Measurements from ENCODE around the gene MKNK1. TPM values are rescaled to one million over a fixed set of nuclear protein-coding genes. Genes with fewer than 3 reads are reported as not detected.

MKNK1 gene
- total and polyA plus RNA-seq, 2 donors: 20.1 to 62.2 TPM

GRCh38 chr1:46552357-46553237, 51.5 kb downstream of the MKNK1 start:
- WGBS: 96% methylated on average over 10 of the region's 10 CpGs
- peaks cover 0 to 10% of the 10 kb centered on the region in 2 donors for H3K4me1 ChIP-seq (ENCODE audit: control insufficient read depth in 2 of 2, insufficient read depth in 2 of 2, low read length in 2 of 2)
- H3K4me3 ChIP-seq (ENCODE audit: low read length in 2 of 2): no peak overlapping the region
- H3K36me3 ChIP-seq (ENCODE audit: control insufficient read depth in 2 of 2, insufficient read depth in 2 of 2, low read length in 1 of 2): peaks cover 0 to 3% of the 10 kb centered on the region in 2 donors
- no peak overlapping the region for H3K27ac ChIP-seq (ENCODE audit: low read depth in 1 of 2, low read length in 1 of 2)
- H3K9me3 ChIP-seq (ENCODE audit: control insufficient read depth in 2 of 2, insufficient read depth in 1 of 2, low read length in 1 of 2): no peaks in the 10 kb centered on the region
- no peak for DNase-seq (ENCODE audit: low read depth in 6 of 9, low spot score in 9 of 9)
- H3K27me3 ChIP-seq (ENCODE audit: control insufficient read depth in 2 of 2, insufficient read depth in 1 of 2, low read length in 1 of 2): peaks cover 0 to 30% of the 10 kb centered on the region in 2 donors

GRCh38 chr1:46551597-46552095, 52.4 kb downstream of the MKNK1 start, which contains the start of gene KNCN:
Gene KNCN (minus strand): TSS chr1:46551647. CDS start chr1:46551215, 432 bp downstream.
- no peak for DNase-seq (ENCODE audit: low read depth in 6 of 9, low spot score in 9 of 9)
- 84% methylated on average over 6 of the region's 6 CpGs for WGBS

GRCh38 chr1:46550751-46551231, 53.3 kb downstream of the MKNK1 start:
- Histone ChIP-seq H3K4me1 (ENCODE audit: control insufficient read depth in 2 of 2, insufficient read depth in 2 of 2, low read length in 2 of 2) (peaks cover 0 to 10% of the 10 kb centered on the region in 2 donors), H3K27ac (ENCODE audit: low read depth in 1 of 2, low read length in 1 of 2) (no peak overlapping the region), H3K9me3 (ENCODE audit: control insufficient read depth in 2 of 2, insufficient read depth in 1 of 2, low read length in 1 of 2) (no peaks in the 10 kb centered on the region), H3K4me3 (ENCODE audit: low read length in 2 of 2) (no peak overlapping the region), H3K36me3 (ENCODE audit: control insufficient read depth in 2 of 2, insufficient read depth in 2 of 2, low read length in 1 of 2) (no peaks in the 10 kb centered on the region), H3K27me3 (ENCODE audit: control insufficient read depth in 2 of 2, insufficient read depth in 1 of 2, low read length in 1 of 2) (peaks cover 0 to 48% of the 10 kb centered on the region in 2 donors)
- 79% methylated on average over 17 of the region's 17 CpGs for WGBS
- DNase-seq (ENCODE audit: low read depth in 6 of 9, low spot score in 9 of 9): no peak

More at GRCh38 chr1:46551597-46552095, 52.4 kb downstream of the MKNK1 start, which contains the start of gene KNCN:
- no peak within 1 kb of the TSS for H3K4me3 ChIP-seq (ENCODE audit: low read length in 2 of 2)
- H3K4me1 ChIP-seq (ENCODE audit: control insufficient read depth in 2 of 2, insufficient read depth in 2 of 2, low read length in 2 of 2): peaks cover 0 to 10% of the 10 kb centered on the region in 2 donors
- no peaks in the 10 kb centered on the region for H3K36me3 ChIP-seq (ENCODE audit: control insufficient read depth in 2 of 2, insufficient read depth in 2 of 2, low read length in 1 of 2)
- H3K9me3 ChIP-seq (ENCODE audit: control insufficient read depth in 2 of 2, insufficient read depth in 1 of 2, low read length in 1 of 2): no peaks in the 10 kb centered on the region
- H3K27ac ChIP-seq (ENCODE audit: low read depth in 1 of 2, low read length in 1 of 2): no peak within 1 kb of the TSS
- peaks cover 0 to 39% of the 10 kb centered on the region in 2 donors for H3K27me3 ChIP-seq (ENCODE audit: control insufficient read depth in 2 of 2, insufficient read depth in 1 of 2, low read length in 1 of 2)

GRCh38 chr1:46549697-46550681, 54.1 kb downstream of the MKNK1 start:
- WGBS: 71% methylated on average over 20 of the region's 20 CpGs
- H3K27me3 ChIP-seq (ENCODE audit: control insufficient read depth in 2 of 2, insufficient read depth in 1 of 2, low read length in 1 of 2): peaks cover 3 to 56% of the 10 kb centered on the region in 2 donors

GRCh38 chr1:46547481-46548383, 56.3 kb downstream of the MKNK1 start:
- peak in 1 of 9 donors; percentile 42 for DNase-seq (ENCODE audit: low read depth in 6 of 9, low spot score in 9 of 9)
- no peak overlapping the region for H3K4me3 ChIP-seq (ENCODE audit: low read length in 2 of 2)
- peaks cover 24 to 78% of the 10 kb centered on the region in 2 donors for H3K27me3 ChIP-seq (ENCODE audit: control insufficient read depth in 2 of 2, insufficient read depth in 1 of 2, low read length in 1 of 2)
- H3K27ac ChIP-seq (ENCODE audit: low read depth in 1 of 2, low read length in 1 of 2): no peak overlapping the region
- H3K4me1 ChIP-seq (ENCODE audit: control insufficient read depth in 2 of 2, insufficient read depth in 2 of 2, low read length in 2 of 2): peaks cover 0 to 8% of the 10 kb centered on the region in 2 donors
- WGBS: 88% methylated on average over 22 of the region's 22 CpGs
- H3K9me3 ChIP-seq (ENCODE audit: control insufficient read depth in 2 of 2, insufficient read depth in 1 of 2, low read length in 1 of 2): no peaks in the 10 kb centered on the region
- H3K36me3 ChIP-seq (ENCODE audit: control insufficient read depth in 2 of 2, insufficient read depth in 2 of 2, low read length in 1 of 2): no peaks in the 10 kb centered on the region

More at GRCh38 chr1:46549697-46550681, 54.1 kb downstream of the MKNK1 start:
- peak in 3 of 9 donors; percentile 13 to 56 (median 47) for DNase-seq (ENCODE audit: low read depth in 6 of 9, low spot score in 9 of 9)
- H3K4me1 ChIP-seq (ENCODE audit: control insufficient read depth in 2 of 2, insufficient read depth in 2 of 2, low read length in 2 of 2): peaks cover 0 to 10% of the 10 kb centered on the region in 2 donors
- H3K36me3 ChIP-seq (ENCODE audit: control insufficient read depth in 2 of 2, insufficient read depth in 2 of 2, low read length in 1 of 2): no peaks in the 10 kb centered on the region
- H3K9me3 ChIP-seq (ENCODE audit: control insufficient read depth in 2 of 2, insufficient read depth in 1 of 2, low read length in 1 of 2): no peaks in the 10 kb centered on the region
- H3K27ac ChIP-seq (ENCODE audit: low read depth in 1 of 2, low read length in 1 of 2): no peak overlapping the region
- no peak overlapping the region for H3K4me3 ChIP-seq (ENCODE audit: low read length in 2 of 2)

GRCh38 chr1:46546210-46546609, 57.9 kb downstream of the MKNK1 start:
- peaks cover 0 to 8% of the 10 kb centered on the region in 2 donors for H3K4me1 ChIP-seq (ENCODE audit: control insufficient read depth in 2 of 2, insufficient read depth in 2 of 2, low read length in 2 of 2)
- H3K4me3 ChIP-seq (ENCODE audit: low read length in 2 of 2): no peak overlapping the region
- peaks cover 34 to 79% of the 10 kb centered on the region in 2 donors for H3K27me3 ChIP-seq (ENCODE audit: control insufficient read depth in 2 of 2, insufficient read depth in 1 of 2, low read length in 1 of 2)
- H3K27ac ChIP-seq (ENCODE audit: low read depth in 1 of 2, low read length in 1 of 2): no peak overlapping the region
- WGBS: 67% methylated on average over 5 of the region's 5 CpGs
- no peak for DNase-seq (ENCODE audit: low read depth in 6 of 9, low spot score in 9 of 9)
- H3K36me3 ChIP-seq (ENCODE audit: control insufficient read depth in 2 of 2, insufficient read depth in 2 of 2, low read length in 1 of 2): no peaks in the 10 kb centered on the region
- no peaks in the 10 kb centered on the region for H3K9me3 ChIP-seq (ENCODE audit: control insufficient read depth in 2 of 2, insufficient read depth in 1 of 2, low read length in 1 of 2)

GRCh38 chr1:46545784-46546183, 58.3 kb downstream of the MKNK1 start:
- peaks cover 35 to 79% of the 10 kb centered on the region in 2 donors for H3K27me3 ChIP-seq (ENCODE audit: control insufficient read depth in 2 of 2, insufficient read depth in 1 of 2, low read length in 1 of 2)
- 37% methylated on average over 3 of the region's 3 CpGs for WGBS
- H3K9me3 ChIP-seq (ENCODE audit: control insufficient read depth in 2 of 2, insufficient read depth in 1 of 2, low read length in 1 of 2): no peaks in the 10 kb centered on the region
- H3K4me3 ChIP-seq (ENCODE audit: low read length in 2 of 2): no peak overlapping the region
- DNase-seq (ENCODE audit: low read depth in 6 of 9, low spot score in 9 of 9): no peak
- H3K36me3 ChIP-seq (ENCODE audit: control insufficient read depth in 2 of 2, insufficient read depth in 2 of 2, low read length in 1 of 2): no peaks in the 10 kb centered on the region
- H3K27ac ChIP-seq (ENCODE audit: low read depth in 1 of 2, low read length in 1 of 2): no peak overlapping the region
- peaks cover 0 to 8% of the 10 kb centered on the region in 2 donors for H3K4me1 ChIP-seq (ENCODE audit: control insufficient read depth in 2 of 2, insufficient read depth in 2 of 2, low read length in 2 of 2)
